GM12878 (cell line): ENCODE measurements around the gene SPDYA. TPM values are rescaled to one million over a fixed set of nuclear protein-coding genes. Genes with fewer than 3 reads are reported as not detected.

Experiments used
- ATAC-seq: fragments of 200-7000 bp; cut with Tn5 transposase; 3 replicates; pipeline ENCODE4 v1.9.1; 2020; ENCODE audit warnings: mild to moderate bottlenecking, moderate library complexity
- BruUV-seq: library from RNA; stranded (reverse); fragments of 400-500 nt; replicated peaks from 2 replicates; lab custom pipeline; 2021; lab: Mats Ljungman, UMichigan
- CTCF ChIA-PET: fragments of 300-600 bp; sonication (Branson Sonifier 250); formaldehyde crosslinking; extraction: SDS; loops from one replicate; lab custom pipeline; 2021; ENCODE audit warnings: inconsistent platforms; lab: Yijun Ruan, JAX
- POLR2A ChIA-PET: fragments of 350-600 bp; formaldehyde crosslinking; extraction: SDS; loops from one replicate; lab custom pipeline; 2021; ENCODE audit warnings: inconsistent platforms; lab: Charles Lee
- RAD21 ChIA-PET: fragments of 300-600 bp; sonication (Branson Sonifier 250); formaldehyde crosslinking; loops from one replicate; lab custom pipeline; 2023; ENCODE audit warnings: antibody characterized with exemption; ENCODE audit not compliant: unreplicated experiment; lab: Charles Lee
- SMC1A ChIA-PET: fragments of 300-600 bp; sonication (Branson Sonifier 250); formaldehyde crosslinking; loops from one replicate; lab custom pipeline; 2023; ENCODE audit not compliant: unreplicated experiment, uncharacterized antibody; lab: Charles Lee
- DNase-seq: peaks from one replicate; pipeline ENCODE4 v3.0.0-alpha.2; 2011; ENCODE audit warnings: low read depth, low spot score
- FAIRE-seq: peaks from 3 replicates; lab custom pipeline; 2011; peaks lifted over from hg19 to GRCh38; lab: Jason Lieb, UNC
- H2AFZ ChIP-seq: 2 replicates; pipeline ENCODE4 v1.6.0; 2011; ENCODE audit warnings: low read depth, low read length, control low read depth; ENCODE audit not compliant: control insufficient read depth
- H3K27ac ChIP-seq: 2 replicates; pipeline ENCODE4 v1.5.1; 2011; ENCODE audit warnings: control low read depth; ENCODE audit not compliant: control insufficient read depth, insufficient read depth
- H3K27me3 ChIP-seq, 2 experiments: replicated peaks in 1 of 2; 2 replicates each; pipeline versions ENCODE4 v1.6.0 to v1.6.1; 2011; ENCODE audit warnings: low read length in 1 of 2; ENCODE audit not compliant: control insufficient read depth in 2 of 2, insufficient read depth in 2 of 2
- H3K36me3 ChIP-seq, 2 experiments: 2 replicates each; pipeline ENCODE4 v1.5.1; 2011; ENCODE audit warnings: low read length in 1 of 2; ENCODE audit not compliant: control insufficient read depth in 2 of 2, insufficient read depth in 2 of 2
- H3K4me1 ChIP-seq: 2 replicates; pipeline ENCODE4 v1.6.1; 2011; ENCODE audit warnings: mild to moderate bottlenecking, low read length, moderate library complexity, mixed read lengths; ENCODE audit not compliant: control insufficient read depth, insufficient read depth
- H3K4me2 ChIP-seq: 2 replicates; pipeline ENCODE4 v1.6.0; 2011; ENCODE audit warnings: control low read depth; ENCODE audit not compliant: control insufficient read depth, insufficient read depth
- H3K4me3 ChIP-seq: fragments of 200-600 bp; sonication (generic); 2 replicates; pipeline ENCODE4 v1.5.1; 2016
- H3K79me2 ChIP-seq: 2 replicates; pipeline ENCODE4 v1.6.0; 2011; ENCODE audit warnings: low read length; ENCODE audit not compliant: control insufficient read depth, insufficient read depth
- H3K9ac ChIP-seq: 2 replicates; pipeline ENCODE4 v1.8.0; 2011; ENCODE audit warnings: low read length, control low read depth, mixed read lengths; ENCODE audit not compliant: control insufficient read depth, insufficient read depth
- H3K9me3 ChIP-seq: replicated peaks from 3 replicates; pipeline ENCODE4 v1.5.1; 2011; ENCODE audit warnings: mild to moderate bottlenecking, low read length; ENCODE audit not compliant: control insufficient read depth, insufficient read depth
- H4K20me1 ChIP-seq: 2 replicates; pipeline ENCODE4 v1.6.0; 2011; ENCODE audit not compliant: control insufficient read depth, insufficient read depth
- ASH2L ChIP-seq: fragments of 300-600, 200-600 bp; sonication (generic); IDR thresholded peaks from 2 replicates; pipeline ENCODE4 v1.6.1; 2017; ENCODE audit warnings: low read depth, mild to moderate bottlenecking, borderline replicate concordance
- BACH1 ChIP-seq: fragments of 450-650 bp; IDR thresholded peaks from 2 replicates; pipeline ENCODE4 v1.6.1; 2017; ENCODE audit warnings: mild to moderate bottlenecking, borderline replicate concordance
- CBX5 ChIP-seq: sonication (generic); IDR thresholded peaks from 2 replicates; pipeline ENCODE4 v1.6.1; 2016; ENCODE audit warnings: low read depth, moderate library complexity, mild to moderate bottlenecking, inconsistent platforms
- EGR1 ChIP-seq, 2 experiments: IDR thresholded peaks; 1 replicate in 1 of 2; 2 replicates in 1 of 2; pipeline ENCODE4 v1.6.1; 2011 to 2012; ENCODE audit warnings: low read depth in 2 of 2, low read length in 2 of 2, borderline replicate concordance in 1 of 2, mild to moderate bottlenecking in 1 of 2, moderate library complexity in 1 of 2
- EZH2 ChIP-seq: IDR thresholded peaks from 2 replicates; pipeline ENCODE4 v1.6.1; 2012; ENCODE audit warnings: low read depth, mild to moderate bottlenecking, control low read depth, inconsistent platforms, low read length, borderline replicate concordance; ENCODE audit not compliant: control insufficient read depth
- FOS ChIP-seq: IDR thresholded peaks from 3 replicates; pipeline ENCODE4 v1.6.1; 2011; ENCODE audit warnings: borderline replicate concordance; ENCODE audit not compliant: insufficient read length; ENCODE audit errors: extremely low read depth
- JUND ChIP-seq: IDR thresholded peaks from 2 replicates; pipeline ENCODE4 v1.6.1; 2012; ENCODE audit warnings: low read depth, mild to moderate bottlenecking, low read length, improper control_type of control experiment, moderate library complexity
- MTA2 ChIP-seq: fragments of 450-650 bp; IDR thresholded peaks from 2 replicates; pipeline ENCODE4 v1.6.1; 2016; ENCODE audit warnings: low read depth, mild to moderate bottlenecking, moderate library complexity
- MXI1 ChIP-seq: fragments of 150-350 bp; IDR thresholded peaks from 2 replicates; pipeline ENCODE4 v1.6.1; 2011; ENCODE audit warnings: low read depth, mild to moderate bottlenecking, inconsistent platforms, low read length, improper control_type of control experiment
- NBN ChIP-seq: fragments of 450-650 bp; IDR thresholded peaks from 2 replicates; pipeline ENCODE4 v1.6.1; 2016
- NFIC ChIP-seq: IDR thresholded peaks from 2 replicates; pipeline ENCODE4 v1.6.1; 2012; ENCODE audit warnings: low read depth, mild to moderate bottlenecking, inconsistent platforms, low read length, moderate library complexity
- PAX5 ChIP-seq: IDR thresholded peaks from 2 replicates; pipeline ENCODE4 v1.6.1; 2011; ENCODE audit warnings: low read depth, low read length, borderline replicate concordance
- RB1 ChIP-seq: fragments of 450-650 bp; formaldehyde crosslinking; IDR thresholded peaks from 2 replicates; pipeline ENCODE4 v1.6.1; 2017; ENCODE audit warnings: mild to moderate bottlenecking, borderline replicate concordance
- SREBF1 ChIP-seq: IDR thresholded peaks from 2 replicates; pipeline ENCODE4 v1.6.1; 2012; ENCODE audit warnings: mild to moderate bottlenecking, low read length
- SREBF2 ChIP-seq: IDR thresholded peaks from 2 replicates; pipeline ENCODE4 v1.6.1; 2012; ENCODE audit warnings: mild to moderate bottlenecking, low read length
- STAT3 ChIP-seq: IDR thresholded peaks from 2 replicates; pipeline ENCODE4 v1.6.1; 2011; ENCODE audit warnings: low read depth, low read length, improper control_type of control experiment
- ZNF207 ChIP-seq: fragments of 450-650 bp; IDR thresholded peaks from 2 replicates; pipeline ENCODE4 v1.6.1; 2014; ENCODE audit warnings: antibody characterized with exemption, mild to moderate bottlenecking, borderline replicate concordance
- ZNF384 ChIP-seq: IDR thresholded peaks from 2 replicates; pipeline ENCODE4 v1.6.1; 2012; ENCODE audit warnings: low read depth, mild to moderate bottlenecking, low read length, improper control_type of control experiment, borderline replicate concordance
- WGBS: methylation state at CpG from one replicate; pipeline ENCODE4 v1.1.6; 2016; ENCODE audit warnings: low lambda C conversion rate; ENCODE audit not compliant: insufficient replicate concordance, insufficient coverage; ENCODE audit errors: missing lambda C conversion rate; 5-methylcytosine and 5-hydroxymethylcytosine counted together
- in situ Hi-C: fragments of 300-500 bp; cut with MboI; formaldehyde crosslinking; loops from 9 replicates; pipeline ENCODE4 v1.14.3; 2018; ENCODE audit warnings: mixed read lengths
- intact Hi-C: fragments of 100-400 bp; cut with micrococcal nuclease; formaldehyde crosslinking; loops from one replicate; pipeline ENCODE4 v1.14.2; 2022; ENCODE audit not compliant: unreplicated experiment
- polyA plus RNA-seq, 11 experiments: library from polyadenylated mRNA; depleted of rRNA in 4 of 11; unstranded in 6 of 11; stranded (reverse) in 5 of 11; fragments of >200 nt; fragmentation: Nextera tagmentation in 4 of 11; fragmentation: Illumina TruSeq in 1 of 11; extraction: Ambion mirVana in 4 of 11; extraction: Trizol in 1 of 11; gene quantifications; 1 replicate in 1 of 11; 2 replicates in 10 of 11; pipeline versions ENCODE4 v1.2.1 to v1.2.3, GENCODE V29; 2011 to 2016; ENCODE audit warnings: inconsistent platforms in 2 of 11, missing spikeins in 2 of 11, low read depth in 1 of 11
- total RNA-seq, 4 experiments: library from RNA; depleted of rRNA in 3 of 4; stranded (reverse); fragments of >200 nt in 3 of 4; fragmentation: Illumina TruSeq in 1 of 4; extraction: Trizol in 1 of 4; gene quantifications; 2 replicates each; pipeline versions ENCODE4 v1.2.1 to v1.2.3, GENCODE V29; 2013 to 2021
- TF ChIP-seq, protein P1 (sequence below): IDR thresholded peaks from 2 replicates; pipeline ENCODE4 v1.6.1; 2012; ENCODE audit warnings: low read length, inconsistent platforms

Gene SPDYA
- total and polyA plus RNA-seq, 10 of the 15 experiments (the other 5 are each of a cell fraction or from before 2014, with no cell fraction given): 0.12 to 2.4 (median 0.50) TPM

DNA sequence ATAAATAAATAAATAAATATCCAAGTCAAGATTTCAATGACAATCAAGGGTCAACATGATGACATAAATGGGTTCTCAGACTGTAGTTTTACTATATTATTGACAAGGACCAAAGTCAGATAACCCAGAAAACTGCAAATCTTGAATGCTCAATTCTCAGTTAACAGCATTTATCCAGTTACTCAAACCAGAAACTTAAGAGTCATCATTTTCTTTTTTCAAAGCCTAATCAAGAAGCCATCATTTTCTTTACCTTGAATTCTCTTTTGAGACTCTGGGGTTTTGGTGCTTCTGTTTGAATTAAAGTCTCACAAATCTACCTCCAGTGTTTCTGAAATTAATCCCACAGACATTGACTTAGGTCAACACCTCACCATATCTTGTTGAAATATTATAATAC, 45.3 kb downstream of the SPDYA start (continued):
- no peak for TF ChIP-seq CBX5
- no peak for TF ChIP-seq JUND
- no peak for TF ChIP-seq STAT3
- no peak for TF ChIP-seq SREBF2
- TF ChIP-seq PAX5: no peak
- TF ChIP-seq, protein P1, sequence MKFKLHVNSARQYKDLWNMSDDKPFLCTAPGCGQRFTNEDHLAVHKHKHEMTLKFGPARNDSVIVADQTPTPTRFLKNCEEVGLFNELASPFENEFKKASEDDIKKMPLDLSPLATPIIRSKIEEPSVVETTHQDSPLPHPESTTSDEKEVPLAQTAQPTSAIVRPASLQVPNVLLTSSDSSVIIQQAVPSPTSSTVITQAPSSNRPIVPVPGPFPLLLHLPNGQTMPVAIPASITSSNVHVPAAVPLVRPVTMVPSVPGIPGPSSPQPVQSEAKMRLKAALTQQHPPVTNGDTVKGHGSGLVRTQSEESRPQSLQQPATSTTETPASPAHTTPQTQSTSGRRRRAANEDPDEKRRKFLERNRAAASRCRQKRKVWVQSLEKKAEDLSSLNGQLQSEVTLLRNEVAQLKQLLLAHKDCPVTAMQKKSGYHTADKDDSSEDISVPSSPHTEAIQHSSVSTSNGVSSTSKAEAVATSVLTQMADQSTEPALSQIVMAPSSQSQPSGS: no peak
- TF ChIP-seq NBN: no peak
- no peak for TF ChIP-seq EGR1 (IDR thresholded peaks at IDR 0.05; ENCODE audit: borderline replicate concordance in 1 of 2, low read depth in 2 of 2, low read length in 2 of 2)

DNA sequence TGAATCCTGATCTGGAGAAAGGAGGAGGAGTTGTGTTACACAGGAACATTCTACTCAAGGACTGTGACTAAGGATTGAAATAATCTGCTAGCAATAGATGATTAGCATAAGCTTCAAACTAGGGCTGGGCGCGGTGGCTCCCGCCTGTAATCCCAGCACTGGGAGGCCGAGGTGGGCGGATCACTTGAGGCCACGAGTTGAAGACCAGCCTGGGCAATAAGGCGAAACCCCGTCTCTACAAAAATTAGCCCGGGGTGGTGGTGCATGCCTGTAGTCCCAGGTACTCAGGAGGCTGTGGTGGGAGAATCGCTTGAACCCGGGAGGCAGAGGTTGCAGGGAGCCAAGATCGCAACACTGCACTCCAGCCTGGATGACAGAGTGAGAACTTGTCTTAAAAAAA, 58.0 kb downstream of the SPDYA start:
- ATAC-seq (no peak), DNase-seq (no peak), FAIRE-seq (no peak)
- H3K36me3 ChIP-seq: no peaks in the 10 kb centered on the region
- H3K4me3 ChIP-seq: peak overlapping the region; percentile 53
- intact Hi-C loops (no loop called here), in situ Hi-C loops (no loop called here)
- H3K4me2 ChIP-seq: peak overlapping the region; percentile 39
- no TSS peak for BruUV-seq
- H3K9me3 ChIP-seq: no peaks in the 10 kb centered on the region
- CTCF ChIA-PET: interaction anchor here (2.5 kb wide), 1 partner anchor 27 kb away, joined by 11 read pairs; the partner anchor contains the start of gene WDR43
- POLR2A ChIA-PET: no interaction called here
- WGBS: 75% methylated on average over 12 of the region's 12 CpGs
- no peak overlapping the region for H3K27ac ChIP-seq
- no peak overlapping the region for H3K9ac ChIP-seq
- peaks cover 37% of the 10 kb centered on the region for H3K79me2 ChIP-seq
- peaks cover 3% of the 10 kb centered on the region; the same call in 1 of the 2 replicates for H3K4me1 ChIP-seq
- SMC1A ChIA-PET: interaction anchor here (1.6 kb wide), 1 partner anchor 9 kb away, joined by 6 read pairs; no protein-coding TSS in a partner anchor
- TF ChIP-seq FOS (no peak), ZNF384 (no peak), MXI1 (no peak), SREBF1 (no peak), NFIC (no peak), RB1 (no peak), ZNF207 (no peak), BACH1 (no peak), EZH2 (no peak), ASH2L (no peak), MTA2 (no peak)
- H2AFZ ChIP-seq: no peak overlapping the region
- no peaks in the 10 kb centered on the region for H3K27me3 ChIP-seq
- RAD21 ChIA-PET: no interaction called here
- H4K20me1 ChIP-seq: no peaks in the 10 kb centered on the region
